HPDE6-E6E7 (cell line): Measurements from ENCODE around the gene UCK2.

Source experiments
- DNase-seq: peaks from one replicate; pipeline ENCODE4 v3.0.0; 2011; ENCODE audit warnings: missing footprints; ENCODE audit errors: extremely low spot score

UCK2 gene

GRCh38 chr1:165938844-165939243 is 111.4 kb downstream of the UCK2 start:
- DNase-seq = no peak

GRCh38 chr1:165941531-165941930 is 114.1 kb downstream of the UCK2 start:
- no peak for DNase-seq

- no peak for DNase-seq
Observed at GRCh38 chr1:165942062-165942461, 114.6 kb downstream of the UCK2 start.

- no peak for DNase-seq
Observed at GRCh38 chr1:165942927-165943597, 115.6 kb downstream of the UCK2 start.

GRCh38 chr1:165945911-165946310 is 118.5 kb downstream of the UCK2 start:
- DNase-seq = no peak

- no peak for DNase-seq
Observed at GRCh38 chr1:165947797-165948455, 120.5 kb downstream of the UCK2 start.

- no peak for DNase-seq
Observed at GRCh38 chr1:165949335-165950130, 122.1 kb downstream of the UCK2 start.

GRCh38 chr1:165954940-165955339 is 127.5 kb downstream of the UCK2 start:
- no peak for DNase-seq

GRCh38 chr1:165958306-165958705 is 130.9 kb downstream of the UCK2 start:
- no peak for DNase-seq

GRCh38 chr1:165960136-165960535 is 132.7 kb downstream of the UCK2 start:
- DNase-seq = no peak

GRCh38 chr1:165960881-165961280 is 133.5 kb downstream of the UCK2 start:
- DNase-seq = no peak
